ENCODE data around the gene GRB10.

GRB10 gene

DNA sequence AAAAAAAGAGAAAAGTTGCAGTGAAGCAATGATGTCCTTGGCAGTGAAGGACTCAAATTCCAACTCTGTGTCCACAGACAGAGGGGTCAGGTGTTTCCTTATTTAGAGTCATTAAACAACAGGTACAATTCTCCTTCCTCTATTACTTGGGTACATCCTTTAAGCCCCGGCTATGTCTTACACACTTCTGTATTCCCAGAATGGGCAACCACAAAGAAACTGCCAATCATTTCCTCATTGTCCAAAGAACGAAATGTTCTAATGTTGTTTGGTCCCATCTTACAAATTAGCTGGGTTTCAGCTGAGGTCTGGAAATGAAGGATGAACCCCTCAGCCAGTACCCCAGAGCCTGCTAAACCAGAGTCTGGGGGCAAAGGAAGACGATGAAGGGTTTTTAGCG is 59.5 kb downstream of the GRB10 start:
- no peak for FAIRE-seq
- TF ChIP-seq POLR2A (IDR thresholded peaks at IDR 0.05; ENCODE audit: low read depth, low read length), result no peak
- TF ChIP-seq TAF1 (IDR thresholded peaks at IDR 0.05; ENCODE audit: borderline replicate concordance, low read depth, low read length), result no peak
- no peak for TF ChIP-seq POLR2AphosphoS5 (IDR thresholded peaks at IDR 0.05; ENCODE audit: low read depth, low read length)
- no peak for DNase-seq (ENCODE audit: insufficient read length)

DNA sequence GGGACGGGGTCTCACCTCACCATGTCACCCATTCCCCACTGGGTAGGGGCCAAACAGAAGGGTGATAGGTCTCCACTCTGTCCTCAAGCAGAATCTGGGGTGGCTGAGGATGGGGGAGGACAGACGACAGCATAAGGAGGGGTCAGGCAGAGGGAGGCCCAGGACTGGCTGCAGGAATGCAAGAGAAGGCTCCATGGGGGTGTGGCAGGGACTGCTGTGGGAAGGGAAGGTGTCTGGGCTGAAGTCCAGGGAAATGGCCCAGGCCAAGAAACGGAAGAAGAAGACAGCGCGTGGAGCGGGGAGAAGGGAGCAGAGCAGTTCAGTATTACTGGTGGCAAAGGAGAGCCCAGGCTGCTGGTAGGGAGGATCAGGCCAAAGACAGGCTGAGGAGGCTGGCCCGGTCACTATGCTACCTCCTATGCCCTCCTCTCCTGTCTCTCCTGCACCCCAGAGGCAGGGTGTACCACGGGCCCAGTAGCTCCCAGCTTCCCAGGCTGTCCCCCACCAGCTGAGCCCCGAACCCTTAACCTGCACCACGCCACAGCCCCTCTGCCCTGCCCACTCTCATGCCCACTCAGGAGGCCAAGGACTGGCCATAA is 60.9 kb downstream of the GRB10 start:
- TF ChIP-seq POLR2AphosphoS5 (IDR thresholded peaks at IDR 0.05; ENCODE audit: low read depth, low read length), result no peak
- TF ChIP-seq TAF1 (IDR thresholded peaks at IDR 0.05; ENCODE audit: borderline replicate concordance, low read depth, low read length), result no peak
- TF ChIP-seq POLR2A (IDR thresholded peaks at IDR 0.05; ENCODE audit: low read depth, low read length), result no peak
- no peak for FAIRE-seq

DNA sequence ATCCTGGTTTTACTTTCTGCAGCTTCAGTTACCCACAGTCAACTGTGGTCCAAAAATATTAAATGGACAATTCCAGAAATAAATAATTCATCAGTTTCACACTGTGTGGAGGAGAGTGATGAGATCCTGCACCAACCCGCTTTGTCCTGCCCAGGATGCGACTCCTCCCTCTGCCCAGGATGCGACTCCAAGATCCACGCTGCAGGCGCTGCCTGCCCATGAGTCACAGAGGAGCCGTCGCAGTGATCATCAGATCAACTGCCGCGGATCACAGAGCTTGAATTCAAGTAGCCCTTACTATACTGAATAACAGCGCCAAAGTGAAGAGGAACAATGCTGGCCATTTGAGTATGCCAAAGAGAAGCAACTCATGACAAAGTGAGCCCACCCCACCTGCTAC is 61.5 kb downstream of the GRB10 start:
- TF ChIP-seq POLR2A (IDR thresholded peaks at IDR 0.05; ENCODE audit: low read depth, low read length) (no peak), TAF1 (IDR thresholded peaks at IDR 0.05; ENCODE audit: borderline replicate concordance, low read depth, low read length) (no peak), POLR2AphosphoS5 (IDR thresholded peaks at IDR 0.05; ENCODE audit: low read depth, low read length) (no peak)
- DNase-seq (ENCODE audit: insufficient read length), result no peak
- no peak for FAIRE-seq

More for the DNA sequence above, 60.9 kb downstream of the GRB10 start:
- DNase-seq (ENCODE audit: insufficient read length), result no peak

DNA sequence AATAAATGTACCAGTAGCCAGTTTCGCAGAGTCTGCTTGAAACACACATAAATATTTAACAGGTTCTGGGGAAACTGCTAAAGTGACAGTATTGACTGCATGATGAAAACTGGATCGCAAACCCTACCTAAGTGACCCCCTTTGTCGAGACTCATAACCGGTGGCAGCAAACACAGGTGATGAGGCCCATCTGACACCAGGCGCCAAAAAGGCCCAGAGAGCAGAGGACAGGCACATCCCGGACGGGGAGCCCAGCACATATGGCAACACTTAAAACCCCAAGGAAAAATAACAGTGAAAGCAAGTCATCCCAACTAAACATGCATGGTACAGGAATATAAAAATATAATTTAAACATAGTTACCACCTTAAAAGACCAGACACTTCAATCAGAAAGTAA is 62.4 kb downstream of the GRB10 start:
- TF ChIP-seq TAF1 (IDR thresholded peaks at IDR 0.05; ENCODE audit: borderline replicate concordance, low read depth, low read length) (no peak), POLR2AphosphoS5 (IDR thresholded peaks at IDR 0.05; ENCODE audit: low read depth, low read length) (no peak), POLR2A (IDR thresholded peaks at IDR 0.05; ENCODE audit: low read depth, low read length) (no peak)

DNA sequence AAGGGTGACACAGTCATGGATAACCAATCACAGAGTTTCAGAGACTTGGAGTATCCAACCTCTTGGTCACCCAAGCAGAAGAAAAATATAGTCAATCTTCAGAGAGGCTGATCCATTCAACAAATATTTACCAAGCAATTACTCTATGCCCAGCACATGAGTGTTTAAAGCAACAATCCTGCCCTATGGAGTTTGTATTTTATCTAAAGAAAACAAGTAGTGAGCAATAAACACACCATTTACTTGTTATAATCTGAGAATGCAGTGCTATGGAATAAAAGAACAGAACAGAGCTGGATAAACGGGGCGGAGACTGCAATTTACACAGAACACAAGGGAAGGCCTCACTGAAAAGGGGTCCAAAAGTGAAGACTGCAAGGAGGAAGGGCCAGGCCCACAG is 63.8 kb downstream of the GRB10 start:
- DNase-seq (ENCODE audit: insufficient read length), result no peak
- no peak for FAIRE-seq

More for the DNA sequence above, 62.4 kb downstream of the GRB10 start:
- no peak for DNase-seq (ENCODE audit: insufficient read length)
- FAIRE-seq, result no peak

DNA sequence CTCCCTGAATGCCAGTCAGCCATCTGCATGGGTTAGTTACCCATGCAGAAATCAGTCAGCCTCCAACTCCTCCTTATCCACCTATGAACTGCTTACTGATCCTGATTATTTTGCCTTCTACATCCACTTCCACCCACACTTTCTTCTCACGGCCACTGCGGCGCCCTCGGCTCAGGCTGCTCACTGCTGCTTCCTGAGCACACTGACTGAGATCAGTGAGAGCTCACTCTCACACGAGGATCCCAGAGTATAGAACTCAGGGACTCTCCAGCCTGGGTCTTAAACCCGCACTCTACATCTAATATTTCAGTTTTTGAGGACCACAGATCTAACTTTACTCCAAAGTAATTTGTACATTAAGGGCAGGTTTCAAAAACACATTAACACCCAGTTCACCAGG is 64.4 kb downstream of the GRB10 start:
- FAIRE-seq, result no peak
- TF ChIP-seq POLR2AphosphoS5 (IDR thresholded peaks at IDR 0.05; ENCODE audit: low read depth, low read length) (no peak), TAF1 (IDR thresholded peaks at IDR 0.05; ENCODE audit: borderline replicate concordance, low read depth, low read length) (no peak), POLR2A (IDR thresholded peaks at IDR 0.05; ENCODE audit: low read depth, low read length) (no peak)
- no peak for DNase-seq (ENCODE audit: insufficient read length)

More for the DNA sequence above, 63.8 kb downstream of the GRB10 start:
- no peak for TF ChIP-seq POLR2A (IDR thresholded peaks at IDR 0.05; ENCODE audit: low read depth, low read length)
- TF ChIP-seq TAF1 (IDR thresholded peaks at IDR 0.05; ENCODE audit: borderline replicate concordance, low read depth, low read length), result no peak
- TF ChIP-seq POLR2AphosphoS5 (IDR thresholded peaks at IDR 0.05; ENCODE audit: low read depth, low read length), result no peak

DNA sequence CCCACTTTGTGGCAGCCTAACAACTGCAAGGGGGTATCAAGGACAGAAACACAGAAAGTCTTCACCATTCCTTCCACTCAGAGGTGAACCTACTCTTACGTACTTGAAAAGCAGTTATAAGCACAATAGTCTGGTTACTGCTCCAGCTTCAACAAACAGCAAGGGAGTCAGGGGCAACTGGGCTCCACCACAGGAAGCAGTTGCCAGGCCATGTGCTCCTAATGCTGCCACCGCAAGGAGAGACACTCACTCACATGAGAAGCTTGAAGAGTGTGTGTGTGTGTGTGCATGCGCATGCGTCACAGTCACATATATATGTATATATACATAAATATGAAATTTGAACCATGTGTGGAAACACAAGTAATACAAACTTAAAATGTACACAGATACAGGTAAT is 65.5 kb downstream of the GRB10 start:
- FAIRE-seq, result no peak
- DNase-seq (ENCODE audit: insufficient read length), result no peak
- TF ChIP-seq TAF1 (IDR thresholded peaks at IDR 0.05; ENCODE audit: borderline replicate concordance, low read depth, low read length), result no peak
- TF ChIP-seq POLR2A (IDR thresholded peaks at IDR 0.05; ENCODE audit: low read depth, low read length), result no peak
- TF ChIP-seq POLR2AphosphoS5 (IDR thresholded peaks at IDR 0.05; ENCODE audit: low read depth, low read length), result no peak

DNA sequence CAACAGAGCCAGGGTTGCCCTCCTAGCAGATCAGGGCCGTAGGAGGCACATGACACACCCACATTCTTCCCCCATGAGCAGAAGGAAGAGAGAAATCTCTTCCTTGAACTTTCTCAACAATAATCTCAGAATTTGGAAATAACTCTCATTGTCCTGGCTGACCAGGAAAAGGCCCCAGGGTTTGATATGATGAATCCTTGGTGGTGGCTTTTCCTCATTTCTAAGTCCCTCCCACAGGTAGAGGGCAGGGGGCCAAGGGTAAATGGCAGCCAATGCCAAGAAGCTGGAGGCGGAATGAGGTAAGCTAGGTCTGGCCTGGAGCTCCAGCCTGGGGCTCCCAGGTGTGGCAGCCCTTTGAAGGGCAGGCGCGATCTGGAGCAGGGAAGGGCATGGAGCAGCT is 67.8 kb downstream of the GRB10 start:
- DNase-seq (ENCODE audit: insufficient read length), result no peak
- no peak for TF ChIP-seq POLR2AphosphoS5 (IDR thresholded peaks at IDR 0.05; ENCODE audit: low read depth, low read length)
- no peak for TF ChIP-seq TAF1 (IDR thresholded peaks at IDR 0.05; ENCODE audit: borderline replicate concordance, low read depth, low read length)
- no peak for TF ChIP-seq POLR2A (IDR thresholded peaks at IDR 0.05; ENCODE audit: low read depth, low read length)
- FAIRE-seq, result no peak

DNA sequence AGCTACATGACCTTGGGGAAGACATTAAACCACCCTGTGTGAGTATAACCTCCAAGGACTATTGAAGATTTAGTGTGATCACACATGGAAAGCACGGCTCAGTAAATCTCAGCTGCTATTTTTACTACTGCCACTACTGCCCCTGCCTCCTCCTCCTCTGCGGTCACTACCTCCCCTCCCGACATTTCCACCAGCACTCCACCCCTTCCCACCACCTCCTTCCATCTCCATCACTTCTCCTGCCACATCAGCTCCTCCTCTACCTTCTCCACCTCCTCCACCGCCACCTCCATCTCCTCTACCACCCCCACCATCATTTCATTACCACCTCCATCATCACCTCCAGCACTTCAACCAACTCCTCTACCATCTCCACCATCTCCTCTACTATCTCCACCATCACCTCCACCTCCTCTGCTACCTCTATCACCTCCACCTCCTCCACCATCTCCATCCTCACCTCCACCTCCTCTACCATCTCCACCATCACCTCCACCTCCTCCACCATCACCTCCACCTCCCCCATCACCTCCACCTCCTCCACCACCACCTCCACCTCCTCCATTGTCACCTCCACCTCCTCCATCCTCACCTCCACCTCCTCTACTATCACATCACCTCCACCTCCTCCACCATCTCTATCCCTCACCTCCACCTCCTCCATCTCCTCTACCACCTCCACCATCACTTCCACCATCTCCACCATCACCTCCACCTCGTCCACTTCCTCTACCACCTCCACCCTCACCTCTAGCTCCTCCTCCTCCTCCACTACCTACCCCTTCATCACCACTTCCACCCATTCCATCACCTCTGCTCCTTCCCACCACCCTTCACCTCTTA is 69.4 kb downstream of the GRB10 start:
- DNase-seq (ENCODE audit: insufficient read length), result no peak
- FAIRE-seq, result no peak
- no peak for TF ChIP-seq TAF1 (IDR thresholded peaks at IDR 0.05; ENCODE audit: borderline replicate concordance, low read depth, low read length)
- TF ChIP-seq POLR2A (IDR thresholded peaks at IDR 0.05; ENCODE audit: low read depth, low read length), result no peak
- no peak for TF ChIP-seq POLR2AphosphoS5 (IDR thresholded peaks at IDR 0.05; ENCODE audit: low read depth, low read length)

DNA sequence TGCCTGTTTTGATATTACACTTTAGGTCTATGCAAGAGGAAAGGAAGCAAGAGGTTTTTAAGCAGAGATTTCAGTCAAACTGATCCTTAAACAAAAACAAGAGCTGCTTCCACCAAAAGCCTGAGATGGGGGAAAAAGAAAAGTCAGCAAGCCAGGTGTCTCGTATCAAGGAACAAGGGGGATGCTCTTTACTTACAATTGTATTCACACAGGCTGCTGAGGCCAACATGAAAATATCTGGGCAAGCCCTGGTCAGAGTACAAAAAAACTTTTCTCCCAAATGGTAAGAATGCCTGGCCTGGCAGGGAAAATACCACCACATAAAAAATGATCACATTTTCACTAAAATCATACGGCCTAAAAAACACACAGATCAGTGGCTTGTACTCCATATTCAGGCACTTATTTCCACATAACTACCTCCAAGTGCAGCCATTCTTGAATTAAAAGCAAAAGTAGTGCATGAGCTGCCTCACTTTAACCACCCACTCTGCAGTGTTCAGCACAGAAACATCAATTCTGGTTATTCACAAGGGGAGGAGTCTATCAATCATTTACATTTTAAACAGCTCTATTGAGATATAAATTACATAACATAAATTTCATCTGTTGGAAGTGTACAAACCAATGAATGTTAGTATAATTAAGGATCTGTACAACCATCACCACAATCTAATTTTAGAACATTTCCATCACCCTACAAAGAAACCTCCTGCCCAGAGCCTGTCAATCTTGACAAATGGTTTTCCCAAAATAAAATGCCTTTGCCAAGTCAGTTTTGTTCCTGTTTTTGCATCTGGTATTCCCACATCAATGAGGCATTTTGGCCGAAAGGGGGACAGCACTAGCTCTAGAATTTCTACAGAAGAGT is 70.2 kb downstream of the GRB10 start:
- FAIRE-seq (no peak), DNase-seq (ENCODE audit: insufficient read length) (no peak)
- no peak for TF ChIP-seq TAF1 (IDR thresholded peaks at IDR 0.05; ENCODE audit: borderline replicate concordance, low read depth, low read length)
- no peak for TF ChIP-seq POLR2A (IDR thresholded peaks at IDR 0.05; ENCODE audit: low read depth, low read length)
- no peak for TF ChIP-seq POLR2AphosphoS5 (IDR thresholded peaks at IDR 0.05; ENCODE audit: low read depth, low read length)

Measured in GM12892 (cell line).